ENCODE measurements around the gene ZFP1. TPM values are rescaled to one million over a fixed set of nuclear protein-coding genes. Genes with fewer than 3 reads are reported as not detected.

Gene ZFP1
- total and polyA plus RNA-seq, 9 of the 15 experiments (the other 6 are each of a cell fraction or from before 2014, with no cell fraction given) = 2.6 to 14.7 (median 11.6) TPM

GRCh38 chr16:75196836-75197235 lies 48.5 kb downstream of the ZFP1 start:
- no peak overlapping the region for H3K4me3 ChIP-seq
- H4K20me1 ChIP-seq (replicated peaks; ENCODE audit: control insufficient read depth, insufficient read depth, low read length) = no peaks in the 10 kb centered on the region
- no peak overlapping the region for H3K4me2 ChIP-seq (ENCODE audit: insufficient read depth, low read length)
- no peak overlapping the region for H2AFZ ChIP-seq (ENCODE audit: low read depth, low read length)
- H3K27ac ChIP-seq (ENCODE audit: extremely low read depth, low read depth, low read length) = no peak overlapping the region
- intact Hi-C loops (cut with micrococcal nuclease) (loop anchor here (2.0 to 5.0 kb wide), 2 partner anchors 35 to 198 kb away; partner anchors contain the start of gene ZNRF1), in situ Hi-C loops (cut with MboI) (no loop called here)
- ChIA-PET CTCF (ENCODE audit: low intra/inter-chr PET ratio) (no interaction called here), POLR2A (interaction anchor here (0.6 kb wide), 1 partner anchor 10 kb away, joined by 3 read pairs; the partner anchor contains the start of gene CTRB2)
- H3K9me3 ChIP-seq (replicated peaks; ENCODE audit: control insufficient read depth, insufficient read depth, low read depth, low read length) = no peaks in the 10 kb centered on the region
- ATAC-seq (no peak), FAIRE-seq (no peak), DNase-seq (ENCODE audit: extremely low read depth in 1 of 4, low spot score in 3 of 4) (no peak)
- H3K4me1 ChIP-seq (replicated peaks in 1 of 2; ENCODE audit: control insufficient read depth in 2 of 2, insufficient read depth in 2 of 2, low read length in 2 of 2) = peaks cover 0 to 8% of the 10 kb centered on the region in 2 experiments; a peak in 3 of 5 replicates
- no peaks in the 10 kb centered on the region for H3K9me1 ChIP-seq (ENCODE audit: control insufficient read depth, insufficient read depth, low read length)
- no peaks in the 10 kb centered on the region for H3K79me2 ChIP-seq (ENCODE audit: control insufficient read depth, insufficient read depth, low read length)
- peaks cover 41 to 49% of the 10 kb centered on the region in 2 experiments for H3K27me3 ChIP-seq (ENCODE audit: control insufficient read depth in 2 of 2, insufficient read depth in 2 of 2, low read length in 2 of 2)
- no TSS peak for BruUV-seq (replicated peaks)
- no peaks in the 10 kb centered on the region for H3K36me3 ChIP-seq (ENCODE audit: control insufficient read depth, insufficient read depth, low read length)
- TF ChIP-seq FOS (IDR thresholded peaks at IDR 0.05; ENCODE audit: extremely low read depth, insufficient read length) (no peak), E2F5 (CRISPR knock-in tag; IDR thresholded peaks at IDR 0.05) (no peak), ZBTB49 (CRISPR knock-in tag; IDR thresholded peaks at IDR 0.05; ENCODE audit: borderline replicate concordance) (no peak), ZFP91 (CRISPR knock-in tag; IDR thresholded peaks at IDR 0.05) (no peak), FOXK1 (CRISPR knock-in tag; IDR thresholded peaks at IDR 0.05; ENCODE audit: borderline replicate concordance) (no peak), CBFA2T2 (conservative IDR thresholded peaks at IDR 0.05) (no peak), POLR2AphosphoS2 (IDR thresholded peaks at IDR 0.05; ENCODE audit: low read length) (no peak), GATA2 (CRISPR knock-in tag; IDR thresholded peaks at IDR 0.05) (no peak), BRF1 (IDR thresholded peaks at IDR 0.05; ENCODE audit: borderline replicate concordance, extremely low read depth, insufficient read length) (no peak), ELF1 (tag; IDR thresholded peaks at IDR 0.05) (no peak)
- 9% methylated on average over 9 of the region's 9 CpGs for WGBS (ENCODE audit: insufficient coverage, low coverage, missing lambda C conversion rate)
- no peak overlapping the region; a peak in 1 of 4 replicates for H3K9ac ChIP-seq (ENCODE audit: insufficient read depth in 1 of 2, low read depth in 2 of 2, low read length in 2 of 2)

Data from K562 (cell line).